ENCODE results near the gene GSTO1. TPM values are rescaled to one million over a fixed set of nuclear protein-coding genes. Genes with fewer than 3 reads are reported as not detected.

Gene GSTO1
- polyA plus RNA-seq, 3 donors, result 131 to 581 (median 495) TPM

GRCh38 chr10:104252368-104252767, 2.3 kb upstream of the GSTO1 start:
- Histone ChIP-seq H3K79me2 (ENCODE audit: insufficient read depth, low read length) (peaks cover 31% of the 10 kb centered on the region), H2AFZ (ENCODE audit: insufficient read depth, low read depth, low read length, poor library complexity, severe bottlenecking) (no peak overlapping the region), H3K4me2 (replicated peaks; ENCODE audit: extremely low read depth, low read length, poor library complexity, severe bottlenecking) (no peak overlapping the region), H4K20me1 (ENCODE audit: insufficient read depth, low read length) (peaks cover 16% of the 10 kb centered on the region), H3K9ac (ENCODE audit: insufficient read depth, low read length, poor library complexity, severe bottlenecking) (no peak overlapping the region), H3K9me3 (replicated peaks in 1 of 2; ENCODE audit: control insufficient read depth in 1 of 2, insufficient read depth in 1 of 2, low read length in 2 of 2) (peaks cover 0 to 3% of the 10 kb centered on the region in 2 donors), H3K27ac (ENCODE audit: low read depth in 1 of 2, low read length in 2 of 2) (no peak overlapping the region), H3K4me3 (replicated peaks in 1 of 3; ENCODE audit: low read depth in 2 of 3, low read length in 3 of 3) (no peak overlapping the region), H3K36me3 (replicated peaks in 1 of 2; ENCODE audit: control insufficient read depth in 1 of 2, insufficient read depth in 2 of 2, low read length in 2 of 2) (peaks cover under 1 to 5% of the 10 kb centered on the region in 2 donors), H3K4me1 (ENCODE audit: control insufficient read depth in 1 of 2, insufficient read depth in 2 of 2, low read length in 2 of 2) (peaks cover 36 to 41% of the 10 kb centered on the region in 2 donors), H3K27me3 (ENCODE audit: control insufficient read depth in 2 of 2, insufficient read depth in 2 of 2, low read length in 2 of 2) (no peaks in the 10 kb centered on the region)
- TF ChIP-seq CTCF (IDR thresholded peaks at IDR 0.05), result no peak
- peak overlapping the region in 3 of 7 donors; percentile 19 to 86 (median 65) for H3K27ac Mint-ChIP-seq
- peaks cover 0 to 5% (median 0%) of the 10 kb centered on the region in 3 donors for H3K27me3 Mint-ChIP-seq (ENCODE audit: low read depth in 3 of 3)
- peaks cover 56% of the 10 kb centered on the region for H3K4me1 Mint-ChIP-seq
- H3K4me3 Mint-ChIP-seq, result no peak overlapping the region
- H3K36me3 Mint-ChIP-seq, result peaks cover 8 to 10% of the 10 kb centered on the region in 2 donors
- peaks cover 0 to 4% (median under 1%) of the 10 kb centered on the region in 7 donors for H3K9me3 Mint-ChIP-seq
- no peak for DNase-seq
- intact Hi-C loops (cut with micrococcal nuclease), result loop anchor here (10.0 kb wide), 1 partner anchor 72 kb away; no protein-coding TSS in a partner anchor

- peaks cover 54% of the 10 kb centered on the region for H3K4me1 Mint-ChIP-seq
- Histone ChIP-seq H3K79me2 (ENCODE audit: insufficient read depth, low read length) (peaks cover 38% of the 10 kb centered on the region), H2AFZ (ENCODE audit: insufficient read depth, low read depth, low read length, poor library complexity, severe bottlenecking) (no peak overlapping the region), H4K20me1 (ENCODE audit: insufficient read depth, low read length) (peaks cover 24% of the 10 kb centered on the region), H3K9ac (ENCODE audit: insufficient read depth, low read length, poor library complexity, severe bottlenecking) (no peak overlapping the region), H3K9me3 (replicated peaks in 1 of 2; ENCODE audit: control insufficient read depth in 1 of 2, insufficient read depth in 1 of 2, low read length in 2 of 2) (peaks cover 0 to 3% of the 10 kb centered on the region in 2 donors), H3K4me3 (replicated peaks in 1 of 3; ENCODE audit: low read depth in 2 of 3, low read length in 3 of 3) (no peak overlapping the region), H3K4me1 (ENCODE audit: control insufficient read depth in 1 of 2, insufficient read depth in 2 of 2, low read length in 2 of 2) (peaks cover 32 to 42% of the 10 kb centered on the region in 2 donors), H3K27me3 (ENCODE audit: control insufficient read depth in 2 of 2, insufficient read depth in 2 of 2, low read length in 2 of 2) (no peaks in the 10 kb centered on the region), H3K36me3 (replicated peaks in 1 of 2; ENCODE audit: control insufficient read depth in 1 of 2, insufficient read depth in 2 of 2, low read length in 2 of 2) (peaks cover 5 to 13% of the 10 kb centered on the region in 2 donors), H3K4me2 (replicated peaks; ENCODE audit: extremely low read depth, low read length, poor library complexity, severe bottlenecking) (no peak overlapping the region), H3K27ac (ENCODE audit: low read depth in 1 of 2, low read length in 2 of 2) (no peak overlapping the region)
- intact Hi-C loops (cut with micrococcal nuclease), result loop anchor here (10.0 kb wide), 1 partner anchor 72 kb away; no protein-coding TSS in a partner anchor
- peaks cover 0 to 4% (median 0%) of the 10 kb centered on the region in 7 donors for H3K9me3 Mint-ChIP-seq
- H3K4me3 Mint-ChIP-seq, result peak overlapping the region in 1 of 2 donors; percentile 37
- DNase-seq, result no peak
- 93% methylated on average over 2 of the region's 2 CpGs for WGBS (ENCODE audit: insufficient coverage)
- no peak for TF ChIP-seq CTCF (IDR thresholded peaks at IDR 0.05)
- peaks cover 0 to 5% (median 0%) of the 10 kb centered on the region in 3 donors for H3K27me3 Mint-ChIP-seq (ENCODE audit: low read depth in 3 of 3)
- H3K27ac Mint-ChIP-seq, result peak overlapping the region in 5 of 7 donors; percentile 55 to 99 (median 96)
- H3K36me3 Mint-ChIP-seq, result peaks cover 15 to 16% of the 10 kb centered on the region in 2 donors
Observed at GRCh38 chr10:104253106-104253505, 1.6 kb upstream of the GSTO1 start.
